SH-SY5Y (cell line): ENCODE data around the gene TMEM248.

Source experiments
- GATA2 ChIP-seq: IDR thresholded peaks from 2 replicates; pipeline ENCODE4 v1.6.1; 2011; ENCODE audit warnings: mild to moderate bottlenecking, low read depth, low read length
- GATA3 ChIP-seq: IDR thresholded peaks from 2 replicates; pipeline ENCODE4 v1.6.1; 2011; ENCODE audit warnings: low read depth, mild to moderate bottlenecking, low read length, moderate library complexity

DNA sequence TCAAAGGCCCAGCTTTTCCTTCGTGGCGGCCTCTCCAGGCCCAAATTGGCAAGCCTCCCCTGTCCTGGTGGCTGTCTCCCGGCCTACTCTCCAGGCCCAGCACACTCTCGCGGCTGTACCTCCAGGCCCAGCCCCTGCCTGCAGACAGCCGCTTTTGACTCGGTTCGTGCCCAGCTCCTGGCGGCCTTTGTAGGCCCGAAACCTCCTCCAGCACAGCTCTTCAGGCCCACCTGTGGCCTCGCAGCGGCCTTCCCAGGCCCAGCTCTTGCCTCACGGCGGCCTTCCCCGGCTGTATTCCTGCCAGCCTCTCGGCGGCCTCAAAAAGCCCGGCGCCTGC lies 18.2 kb upstream of the TMEM248 start:
- no peak for TF ChIP-seq GATA2
- TF ChIP-seq GATA3 = no peak
